AG20443 (cell line): ENCODE results near the gene SKI.

Experiments used
- DNase-seq: peaks from one replicate; pipeline ENCODE4 v3.0.0; 2012; ENCODE audit warnings: low spot score, mixed read lengths

The SKI gene

DNA sequence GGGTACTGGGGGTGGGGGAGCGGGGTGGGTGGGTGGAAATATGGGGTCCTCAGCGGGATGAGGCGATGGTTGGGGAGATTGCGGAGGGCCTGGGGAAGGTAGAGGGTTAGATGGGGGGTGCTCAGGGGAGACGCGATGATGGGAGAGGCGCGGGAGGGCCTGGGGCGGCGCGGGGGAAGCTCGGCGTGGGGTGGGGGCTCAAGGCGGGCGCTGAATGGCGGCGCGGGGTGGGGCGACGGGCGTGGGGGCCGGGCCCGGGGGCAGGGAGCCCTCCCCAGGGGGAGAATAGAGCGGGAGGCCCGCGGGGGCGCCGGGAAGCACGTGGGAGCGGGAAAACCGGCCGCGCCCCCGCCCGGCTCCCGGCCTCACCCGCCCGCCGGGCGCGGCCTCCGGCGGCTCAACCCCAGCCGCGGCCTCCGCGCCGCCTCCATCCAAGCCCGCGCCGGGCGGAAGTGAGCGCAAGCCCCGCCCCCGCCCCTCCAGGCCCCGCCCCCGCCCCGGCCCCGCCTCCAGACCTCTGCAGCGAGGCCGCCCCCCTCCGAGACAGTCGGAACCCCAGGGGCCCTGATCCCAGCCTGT lies 33.7 kb upstream of the SKI start, which contains the start of gene FAAP20:
FAAP20 (minus strand) TSS at position 454 of the 579 bp plus-strand sequence; CDS start at position 431, 23 bp downstream.
- DNase-seq: peak; percentile 86

DNA sequence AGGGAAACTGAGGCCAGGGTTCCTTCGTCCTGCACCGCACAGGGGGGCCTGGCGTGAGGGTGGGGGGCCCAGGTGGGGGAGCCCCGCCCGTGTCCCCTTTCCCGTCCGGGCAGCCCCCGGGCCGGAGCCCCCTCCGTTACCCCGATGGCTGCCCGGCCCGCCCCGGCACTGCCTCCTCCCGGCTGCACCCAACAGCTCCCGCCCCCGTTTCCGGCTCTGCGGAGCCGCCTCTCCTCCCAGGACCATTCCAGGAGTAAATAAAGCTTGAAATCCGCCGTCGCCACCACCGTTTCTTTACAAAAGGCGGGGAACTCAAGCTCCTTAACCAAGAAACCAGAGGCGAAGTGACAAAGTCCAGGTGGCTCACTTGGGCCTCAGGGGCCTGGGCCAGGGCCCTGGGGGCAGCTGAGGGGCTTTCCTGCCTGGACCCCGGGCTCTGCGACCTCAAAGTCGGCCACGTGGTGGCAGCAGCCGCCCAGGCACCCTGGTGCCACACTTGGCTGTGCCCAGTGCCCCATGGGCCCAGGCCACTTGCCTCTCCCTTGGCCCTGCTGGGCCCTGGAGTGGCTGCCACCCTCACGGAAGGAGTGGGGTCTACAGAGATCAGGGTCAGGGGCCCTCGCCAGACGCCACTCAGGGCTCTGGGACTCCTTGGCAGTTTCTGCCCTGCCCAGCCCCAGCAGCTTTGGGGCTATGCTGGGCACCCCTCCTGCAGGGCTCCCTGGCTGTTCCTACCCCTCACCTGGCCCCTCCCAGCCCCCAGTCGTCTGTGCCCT lies 33.0 kb upstream of the SKI start:
- peak; percentile 90 for DNase-seq

DNA sequence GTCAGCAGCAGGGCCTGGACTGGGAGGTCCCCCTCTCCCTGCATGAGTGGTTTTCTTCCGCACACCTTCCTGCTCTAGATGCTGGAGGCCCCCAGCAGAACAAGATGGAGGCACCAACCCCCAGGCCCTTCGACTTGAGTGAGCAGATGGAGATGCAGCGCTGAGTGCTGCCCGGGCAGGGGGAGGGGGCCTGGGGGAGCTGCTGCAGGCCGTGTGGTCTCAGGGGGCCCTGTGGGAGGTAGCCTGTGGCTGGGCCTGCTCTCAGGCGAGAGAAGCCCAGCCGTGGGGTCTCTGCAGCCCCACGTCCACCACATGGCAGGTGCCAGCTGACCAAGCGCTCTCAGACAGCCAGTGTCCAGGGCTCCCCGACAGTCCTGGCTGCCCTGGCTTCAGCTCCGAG lies 32.3 kb upstream of the SKI start:
- no peak for DNase-seq

DNA sequence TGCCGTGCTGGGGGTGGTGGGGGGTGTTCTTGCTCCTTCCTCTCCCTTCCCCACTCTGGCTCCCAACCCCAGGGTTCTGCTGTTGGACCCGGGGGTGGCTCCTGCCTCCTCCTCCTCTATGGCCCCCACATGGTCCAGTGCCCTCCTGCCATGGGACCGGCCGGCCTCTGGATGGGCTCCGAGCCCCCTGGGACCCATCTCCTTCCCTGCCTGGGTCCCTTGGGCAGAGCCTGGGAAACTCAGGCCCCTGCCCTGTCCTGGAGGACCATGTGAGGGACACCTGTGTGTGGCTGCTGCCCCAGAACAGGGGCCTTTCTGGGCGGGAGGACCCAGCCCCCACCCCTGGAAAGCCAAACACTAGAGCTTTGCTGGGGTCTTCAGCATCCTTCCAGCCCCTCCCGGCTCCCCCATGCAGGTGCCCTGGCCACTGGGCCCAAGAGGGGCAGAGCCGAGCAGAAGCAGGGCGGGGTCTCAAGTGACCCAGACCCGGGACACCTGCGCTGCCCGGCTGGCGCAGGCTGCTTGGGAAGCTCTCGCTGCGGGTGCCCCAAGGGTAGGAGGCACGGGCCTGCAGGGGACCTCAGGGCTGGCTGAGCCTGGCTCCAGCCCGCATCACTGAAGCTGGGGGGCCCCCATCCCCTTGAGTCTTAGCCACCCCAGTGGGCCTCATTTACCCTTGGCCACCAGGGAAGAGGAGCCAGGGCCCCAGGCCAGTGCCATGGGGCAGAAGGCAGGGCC lies 31.0 kb upstream of the SKI start:
- no peak for DNase-seq

DNA sequence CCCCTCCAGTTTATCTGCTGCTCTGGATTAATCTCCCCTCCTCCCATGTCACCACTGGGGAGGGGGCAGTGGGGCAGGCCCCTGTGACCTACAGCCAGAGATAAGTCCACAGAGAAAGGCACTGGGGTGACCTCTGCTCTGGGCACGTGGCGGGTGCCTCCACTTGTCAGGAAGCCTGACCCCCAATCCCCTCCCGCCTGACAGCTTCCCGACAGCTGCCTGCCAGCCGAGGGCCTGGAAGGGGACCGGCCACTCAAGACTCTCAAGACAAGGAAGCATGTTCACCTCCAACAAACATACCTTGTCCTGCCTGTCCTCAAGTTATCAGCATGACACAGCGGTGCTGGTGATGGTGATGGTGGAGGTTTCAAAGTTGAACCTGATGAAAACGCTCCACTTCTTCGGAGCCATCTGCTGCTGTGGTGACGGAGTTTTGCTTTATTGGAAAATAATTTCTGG lies 30.4 kb upstream of the SKI start:
- DNase-seq: no peak

DNA sequence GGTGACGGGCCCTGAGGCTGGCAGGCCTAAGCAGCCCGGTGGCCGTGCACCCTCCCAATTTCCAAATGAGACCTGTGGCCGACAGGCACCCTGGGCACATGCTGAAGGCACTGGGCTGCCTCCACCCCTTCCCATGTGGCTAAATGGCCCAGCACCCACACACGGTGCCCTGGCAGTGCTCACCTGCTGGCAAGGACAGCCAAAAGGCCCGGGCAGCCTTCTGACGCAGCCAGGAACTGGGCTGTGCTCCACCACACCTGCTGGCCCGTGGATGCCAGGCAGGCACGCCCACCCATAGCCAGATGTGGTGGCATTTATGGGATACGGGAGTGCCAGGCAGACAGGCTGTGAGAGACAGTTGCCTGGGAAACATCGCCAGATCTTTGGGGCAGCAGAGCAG lies 29.5 kb upstream of the SKI start:
- DNase-seq: no peak

DNA sequence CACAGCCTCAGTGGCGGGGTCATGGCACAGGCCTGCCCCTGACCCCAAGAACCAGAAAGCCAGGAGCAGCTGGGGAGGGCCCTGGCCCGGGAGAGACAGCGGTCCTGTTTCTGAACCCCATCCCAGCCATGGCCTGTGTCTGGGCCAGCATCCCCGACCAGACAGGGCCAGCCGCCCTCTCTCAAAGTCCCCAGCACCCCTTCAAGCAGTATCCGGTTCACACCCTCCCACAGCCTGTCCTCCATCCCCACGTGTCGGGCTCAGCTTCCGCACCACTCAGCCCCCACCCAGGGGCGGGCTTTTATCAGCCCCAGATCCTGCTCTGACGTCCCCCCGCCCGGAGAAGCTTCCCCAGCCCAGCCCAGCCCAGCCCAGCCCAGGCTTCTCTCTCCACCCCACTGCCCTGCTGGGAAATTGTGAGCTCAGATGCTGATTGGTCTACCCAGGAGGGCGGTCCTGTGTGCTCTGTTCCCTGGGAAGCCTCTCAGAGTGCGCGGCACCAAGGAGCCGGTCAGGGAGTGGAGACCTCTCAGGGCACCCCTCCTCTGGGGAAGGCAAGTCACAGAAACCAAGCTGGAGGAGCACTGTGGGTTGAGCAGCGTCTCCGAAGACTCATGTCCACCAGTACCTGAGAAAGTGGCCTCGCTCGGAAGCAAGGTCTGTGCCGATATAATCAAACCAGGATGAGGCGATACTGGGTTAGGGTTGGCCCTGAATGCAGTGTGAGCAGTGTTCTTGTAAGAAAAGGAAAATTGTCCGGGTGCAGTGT lies 28.9 kb upstream of the SKI start:
- peak; percentile 88 for DNase-seq

DNA sequence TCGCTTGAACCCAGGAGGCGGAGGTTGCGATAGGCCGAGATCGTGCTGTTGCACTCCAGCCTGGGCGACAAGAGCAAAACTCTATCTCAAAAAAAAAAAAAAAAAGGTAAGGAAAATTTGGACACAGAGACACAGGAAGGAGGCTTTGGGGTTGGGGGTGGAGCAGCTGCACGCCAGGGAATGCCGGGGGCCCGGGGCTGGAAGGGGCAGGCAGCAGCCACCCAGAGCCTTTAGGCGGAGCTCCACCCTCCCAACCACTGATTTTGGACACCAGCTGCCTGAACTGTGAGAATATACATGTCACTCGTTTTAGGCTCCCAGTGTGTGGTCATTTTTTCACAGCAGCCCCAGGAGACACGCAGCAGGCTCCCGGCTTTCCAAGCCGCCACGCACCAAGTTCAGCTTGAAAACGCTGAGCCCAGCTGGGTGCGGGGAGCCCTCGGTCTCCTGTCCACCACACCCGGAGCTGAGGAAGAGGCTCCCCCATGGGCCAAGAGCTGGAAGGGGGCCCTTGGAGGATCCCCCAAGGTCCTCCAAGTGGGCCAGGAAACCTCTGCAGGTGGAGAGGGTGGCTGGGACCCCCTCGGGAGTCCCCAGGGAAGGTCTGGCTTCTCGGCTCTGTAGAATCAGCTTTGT lies 27.7 kb upstream of the SKI start:
- DNase-seq: no peak

DNA sequence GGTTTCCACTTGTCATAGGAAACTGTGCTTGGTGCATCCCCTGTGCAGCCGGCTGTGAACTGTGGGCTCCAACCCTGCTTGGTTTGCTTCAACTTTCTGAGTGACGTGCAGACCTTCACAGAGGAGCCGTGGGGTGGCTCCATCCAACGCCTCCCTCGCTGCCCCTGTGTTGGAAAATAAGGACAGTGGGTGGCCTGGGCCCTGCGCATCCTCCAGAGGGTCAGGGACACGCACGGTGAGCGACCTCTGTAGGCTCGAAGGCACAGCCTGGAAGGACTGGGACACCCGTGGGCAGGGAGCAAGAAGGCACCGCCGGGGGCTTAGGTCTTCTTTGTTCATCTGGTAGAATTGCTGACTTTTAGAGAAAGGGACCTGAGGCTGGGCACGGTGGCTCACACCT lies 27.1 kb upstream of the SKI start:
- no peak for DNase-seq

DNA sequence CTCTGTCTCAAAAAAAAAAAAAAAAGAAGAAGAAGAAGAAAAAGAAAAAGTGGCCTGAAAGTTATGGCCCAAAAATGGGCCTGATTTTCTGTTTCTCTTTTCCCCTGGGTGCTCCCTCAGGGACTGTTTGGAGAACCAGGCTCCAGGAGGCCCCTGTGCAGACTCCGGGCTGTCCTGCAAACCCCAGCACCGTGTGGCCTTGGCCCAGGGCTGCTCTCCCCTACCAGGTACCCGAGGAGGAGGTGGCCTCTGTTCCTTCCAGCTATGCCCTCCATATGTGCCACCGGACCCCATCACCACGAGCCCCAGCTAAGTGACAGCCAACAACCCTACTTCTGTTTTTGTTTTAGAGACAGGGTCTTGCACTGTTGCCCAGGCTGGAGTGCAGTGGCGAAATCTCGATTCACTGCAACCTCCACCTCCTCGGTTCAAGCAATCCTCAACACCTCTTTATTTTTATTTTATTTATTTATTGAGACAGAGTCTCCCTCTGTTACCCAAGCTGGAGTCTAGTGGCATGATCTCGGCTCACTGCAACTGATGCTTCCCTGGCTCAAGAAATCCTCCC lies 26.0 kb upstream of the SKI start:
- no peak for DNase-seq

DNA sequence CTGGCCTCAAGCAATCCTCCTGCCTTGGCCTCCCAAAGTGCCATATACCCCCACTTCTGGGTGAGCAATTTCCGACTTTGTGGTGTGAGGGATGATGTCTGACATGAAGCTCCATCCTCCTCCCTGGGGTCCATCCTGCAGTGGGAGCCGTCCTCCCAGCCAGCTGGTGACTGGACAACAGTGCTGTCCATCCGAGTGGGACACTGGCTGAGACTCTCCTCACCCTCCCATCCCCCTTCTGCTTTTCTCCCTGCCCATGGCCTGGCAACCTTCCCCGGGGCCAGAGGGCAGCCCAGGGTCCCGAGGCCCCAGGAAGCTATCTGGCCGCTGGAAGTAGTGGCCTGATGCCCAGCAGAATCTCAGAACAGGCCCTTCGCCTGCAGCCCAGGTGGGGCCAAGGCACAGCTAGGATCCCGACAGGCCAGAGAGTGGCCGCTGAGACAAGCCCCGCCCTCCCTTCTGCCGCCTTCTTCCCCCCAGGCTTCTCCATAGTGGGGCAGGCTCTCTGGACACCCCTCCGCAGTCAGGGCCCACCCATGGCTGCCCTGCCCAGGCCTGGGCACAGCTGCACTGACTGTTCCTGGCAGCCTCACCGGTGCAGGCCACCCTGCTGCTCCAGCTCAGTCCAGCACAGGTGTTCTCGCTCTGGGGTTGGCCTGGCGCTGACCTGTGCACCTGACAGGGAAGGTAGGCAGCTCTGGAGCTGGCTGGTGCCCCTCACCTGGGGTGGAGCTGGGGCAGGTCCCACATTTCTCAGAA lies 25.1 kb upstream of the SKI start:
- DNase-seq: no peak

DNA sequence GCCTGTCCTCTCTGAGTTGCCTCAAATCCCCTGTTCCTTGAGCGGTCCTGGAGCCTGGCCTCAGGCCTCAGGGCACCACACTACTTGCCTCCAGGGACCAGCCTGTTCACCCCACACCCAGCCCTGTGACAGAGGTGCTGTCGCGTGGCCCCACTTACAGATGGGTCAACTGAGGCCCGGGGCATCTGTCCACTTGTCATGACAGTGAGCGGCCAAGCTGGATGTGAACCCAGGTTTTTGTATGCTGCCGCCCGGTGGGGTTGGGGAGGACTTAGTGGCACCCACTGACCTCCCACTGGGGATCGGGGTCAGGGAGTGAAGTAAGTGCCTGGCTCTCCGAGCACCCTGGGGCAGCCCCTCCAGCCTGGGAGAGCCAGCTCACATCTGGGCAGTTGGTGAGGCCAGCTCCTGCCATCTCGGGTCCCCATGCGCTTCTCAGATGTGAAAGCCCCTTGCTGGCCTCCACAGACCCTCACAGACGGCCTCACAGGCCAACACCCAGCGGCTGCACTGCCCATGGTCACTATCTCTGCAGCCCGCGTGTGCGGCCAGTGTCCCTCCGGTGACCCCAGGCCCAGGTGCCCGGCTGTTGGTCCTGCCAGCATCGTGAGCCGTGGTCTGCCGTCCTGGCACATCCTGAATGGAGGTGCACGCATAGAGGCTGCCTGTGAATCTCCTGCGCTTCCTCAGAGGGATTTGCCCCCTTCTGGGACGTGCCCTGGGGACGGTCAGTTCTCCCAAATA lies 24.3 kb upstream of the SKI start:
- no peak for DNase-seq

DNA sequence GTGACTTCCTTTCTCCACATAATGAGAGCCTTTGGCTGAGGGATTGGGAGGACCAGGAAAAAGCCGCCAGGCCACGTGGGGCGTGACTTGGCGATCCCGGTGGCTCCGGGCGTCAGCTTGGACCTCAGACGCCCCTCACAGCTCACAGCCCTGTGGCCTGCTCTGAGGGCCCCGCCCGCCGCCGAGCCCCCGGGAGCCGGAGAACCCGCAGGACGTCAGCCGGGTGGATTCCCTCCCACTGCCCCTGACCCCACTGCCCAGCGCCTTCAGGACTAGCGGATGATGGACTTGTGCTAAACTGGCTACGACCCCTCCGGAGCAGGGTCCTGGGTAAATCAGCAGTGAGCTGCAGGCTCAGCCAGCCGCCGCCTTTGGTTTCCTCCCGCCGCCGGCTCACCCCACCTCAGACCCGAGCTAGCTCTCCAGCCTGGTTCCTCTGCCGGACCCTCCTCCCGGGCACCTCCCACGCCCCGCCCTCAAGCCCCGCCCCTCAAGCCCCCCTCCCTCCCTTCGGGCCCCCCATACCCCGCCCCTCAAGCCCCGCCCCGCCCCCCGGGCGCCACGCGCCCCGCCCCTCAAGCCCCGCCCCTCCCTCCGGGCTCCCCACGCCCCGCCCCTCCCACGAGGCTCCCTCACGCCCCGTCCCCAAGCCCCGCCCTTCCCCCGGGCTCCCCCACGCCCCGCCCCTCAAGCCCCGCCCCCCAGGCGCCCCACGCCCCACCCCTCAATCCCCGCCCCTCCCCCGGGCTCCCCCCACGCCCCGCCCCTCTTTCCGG lies 23.5 kb upstream of the SKI start:
- peak; percentile 96 for DNase-seq

DNA sequence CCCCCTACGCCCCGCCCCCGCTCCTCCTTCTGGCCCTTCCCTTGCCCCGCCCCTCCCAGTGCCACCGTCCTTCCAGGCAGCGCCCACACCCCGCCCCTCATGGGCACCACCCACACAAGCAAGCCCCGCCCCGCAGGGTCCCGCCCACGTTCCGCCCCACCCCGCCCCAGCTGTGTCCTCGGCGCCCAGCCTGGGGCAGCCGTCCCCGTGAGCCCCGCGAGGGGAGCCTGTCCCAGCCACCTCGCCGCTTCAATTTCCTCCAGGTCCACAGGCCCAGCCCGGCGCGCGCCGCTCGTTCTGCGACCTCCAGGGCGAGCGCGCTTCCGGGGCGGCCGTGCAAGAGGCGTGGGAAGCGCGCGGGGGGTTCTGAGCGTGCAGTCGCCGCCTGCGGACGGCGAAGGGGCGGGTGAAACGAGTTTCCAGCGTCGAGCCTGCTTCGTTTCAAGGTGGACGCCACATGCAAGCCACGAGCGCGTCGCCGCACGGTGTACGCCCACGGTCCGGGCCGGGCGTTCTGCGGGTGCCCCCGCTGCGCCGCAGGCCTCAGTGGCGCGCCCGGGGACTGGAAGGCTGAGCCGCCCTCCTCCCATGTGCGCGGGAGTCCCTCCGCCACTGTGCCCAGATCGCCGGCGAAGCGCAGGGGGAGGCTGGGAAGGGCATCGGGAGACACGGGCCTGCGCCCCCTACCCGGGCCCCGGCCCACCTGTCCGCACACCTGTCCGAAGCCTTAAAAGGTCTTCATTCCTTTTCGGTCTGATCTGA lies 22.7 kb upstream of the SKI start:
- DNase-seq: no peak

DNA sequence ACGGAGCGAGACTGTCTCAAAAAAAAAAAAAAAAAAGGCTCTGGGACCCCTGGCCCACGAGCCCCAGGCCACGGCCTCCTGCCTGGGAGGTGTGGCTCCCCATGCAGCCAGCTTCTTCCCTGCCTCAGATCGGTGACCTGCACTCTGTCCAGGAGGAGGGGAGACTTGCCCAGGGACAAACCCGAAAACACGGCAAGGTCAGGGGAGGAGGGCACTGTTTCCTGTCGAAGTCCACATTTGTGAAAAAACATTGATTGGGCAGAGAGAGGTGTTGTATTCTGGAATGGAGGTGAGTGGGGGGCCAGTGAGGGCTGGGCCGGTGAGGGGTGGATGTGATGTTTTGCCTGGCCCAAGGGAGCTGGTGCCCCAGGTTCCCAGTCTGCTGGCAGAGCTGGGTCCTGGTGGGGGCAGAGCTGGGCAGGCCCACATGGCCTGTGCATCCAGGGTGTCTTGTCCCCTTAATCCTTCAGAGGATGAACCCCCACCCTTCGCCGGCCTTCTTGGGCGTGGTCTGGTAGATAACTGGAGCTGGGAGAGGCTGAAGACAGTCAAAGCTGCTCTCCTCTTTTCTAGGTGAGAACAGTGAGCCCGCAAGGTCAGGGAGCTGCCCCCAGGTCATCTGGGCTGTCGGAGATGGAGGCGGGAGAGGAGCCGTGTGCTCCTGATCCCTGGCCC lies 21.2 kb upstream of the SKI start:
- no peak for DNase-seq

DNA sequence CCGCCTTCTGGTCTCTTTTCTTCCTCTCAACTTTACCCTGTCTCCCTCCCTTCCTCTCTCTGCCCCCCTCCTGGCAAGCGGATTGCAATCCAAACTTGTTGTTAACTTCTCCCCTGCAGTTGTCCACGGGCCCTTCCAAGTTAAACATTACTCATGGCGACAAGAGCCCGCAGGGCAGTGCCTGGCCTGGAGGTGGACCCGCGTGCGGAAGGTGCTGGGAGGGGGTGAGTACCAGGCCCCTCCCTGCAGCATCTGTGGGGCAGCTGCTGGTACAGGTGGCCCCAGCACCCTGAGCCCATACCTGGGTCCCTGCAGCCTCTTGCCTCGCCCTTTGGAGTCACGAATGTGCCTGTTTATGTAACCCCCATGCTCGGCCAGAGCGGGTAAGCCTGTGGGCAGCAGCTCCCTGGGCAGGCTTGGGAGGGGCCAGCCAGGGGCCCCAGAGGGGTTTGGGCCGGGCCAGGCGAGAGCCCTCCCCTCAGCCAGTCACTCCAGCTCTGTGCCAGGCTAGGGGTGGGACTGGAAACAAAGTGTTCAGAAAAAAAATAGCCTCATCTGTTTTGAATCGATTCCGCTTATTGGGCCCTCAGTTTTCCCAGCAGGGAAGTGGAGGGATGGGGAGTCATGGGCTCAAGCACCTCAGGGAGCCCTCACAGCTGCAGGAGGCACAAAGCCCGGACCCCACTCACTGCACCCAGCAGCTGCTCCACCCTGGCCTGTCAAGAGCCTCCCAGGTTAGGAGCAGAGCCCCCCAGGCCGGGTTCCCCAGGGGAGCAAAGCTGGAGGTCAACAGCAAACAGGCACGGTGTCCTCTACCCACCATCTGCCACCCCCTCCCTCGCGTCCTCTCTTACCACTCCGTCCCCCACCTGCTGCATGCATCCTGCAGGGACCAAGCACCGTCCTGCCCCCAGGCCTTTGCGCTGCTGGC lies 19.5 kb upstream of the SKI start:
- DNase-seq: peak; percentile 86
